Panc1 (cell line): ENCODE data around the gene CCDC50. TPM values are rescaled to one million over a fixed set of nuclear protein-coding genes. Genes with fewer than 3 reads are reported as not detected.

Source experiments
- ATAC-seq: fragments of 200-7000 bp; cut with Tn5 transposase; 2 replicates; pipeline ENCODE4 v1.9.1; 2020; ENCODE audit warnings: mild to moderate bottlenecking, moderate library complexity
- BruUV-seq: library from RNA; stranded (reverse); fragments of 400-500 nt; replicated peaks from 2 replicates; lab custom pipeline; 2021; lab: Mats Ljungman, UMichigan
- CTCF ChIA-PET: fragments of 300-600 bp; sonication (Branson Sonifier 250); formaldehyde crosslinking; loops from one replicate; lab custom pipeline; 2022; ENCODE audit warnings: antibody characterized with exemption; lab: Charles Lee
- POLR2A ChIA-PET: fragments of 300-600 bp; sonication (Branson Sonifier 250); formaldehyde crosslinking; loops from one replicate; lab custom pipeline; 2022; ENCODE audit warnings: antibody characterized with exemption; lab: Charles Lee
- DNase-seq: peaks from one replicate; pipeline ENCODE4 v3.0.0-alpha.2; 2010; ENCODE audit warnings: low read depth, low spot score
- H3K27ac ChIP-seq: 2 replicates; pipeline ENCODE4 v1.5.1; 2011; ENCODE audit warnings: mild to moderate bottlenecking, low read length, inconsistent platforms
- H3K27me3 ChIP-seq: fragments of 200-500 bp; sonication (Bioruptor generic); 2 replicates; pipeline ENCODE4 v1.6.0; 2014; ENCODE audit warnings: low read length, inconsistent platforms; ENCODE audit not compliant: control insufficient read depth, insufficient read depth
- H3K36me3 ChIP-seq: fragments of 200-500 bp; sonication (Bioruptor generic); 2 replicates; pipeline ENCODE4 v1.5.1; 2014; ENCODE audit warnings: inconsistent platforms, mild to moderate bottlenecking, low read length, moderate library complexity; ENCODE audit not compliant: control insufficient read depth, insufficient read depth
- H3K4me1 ChIP-seq: 2 replicates; pipeline ENCODE4 v1.5.1; 2011; ENCODE audit warnings: inconsistent platforms, mild to moderate bottlenecking, low read length, moderate library complexity; ENCODE audit not compliant: control insufficient read depth, insufficient read depth
- H3K4me3 ChIP-seq, 2 experiments: 2 replicates each; pipeline ENCODE4 v1.5.1; 2011 to 2012; ENCODE audit warnings: low read depth in 2 of 2, low read length in 2 of 2, mild to moderate bottlenecking in 2 of 2, inconsistent platforms in 1 of 2, moderate library complexity in 1 of 2
- H3K9me3 ChIP-seq: fragments of 200-500 bp; sonication (Bioruptor generic); 2 replicates; pipeline ENCODE4 v1.5.1; 2014; ENCODE audit warnings: low read depth, mild to moderate bottlenecking, inconsistent platforms, low read length, moderate library complexity; ENCODE audit not compliant: control insufficient read depth, insufficient read depth
- CTCF ChIP-seq: fragments of 450-650 bp; IDR thresholded peaks from 2 replicates; pipeline ENCODE4 v1.5.1; 2017; ENCODE audit warnings: mild to moderate bottlenecking
- POLR2AphosphoS5 ChIP-seq: IDR thresholded peaks from 2 replicates; pipeline ENCODE4 v1.6.1; 2012; ENCODE audit warnings: mild to moderate bottlenecking, low read depth, low read length, moderate library complexity
- REST ChIP-seq, 2 experiments: IDR thresholded peaks; 2 replicates each; pipeline ENCODE4 v1.6.1; 2011 to 2012; ENCODE audit warnings: low read depth in 2 of 2, control low read depth in 1 of 2, low read length in 1 of 2, mild to moderate bottlenecking in 1 of 2, moderate library complexity in 1 of 2; ENCODE audit not compliant: insufficient read depth in 1 of 2
- SIN3A ChIP-seq: IDR thresholded peaks from 2 replicates; pipeline ENCODE4 v1.6.1; 2012; ENCODE audit warnings: low read depth, mild to moderate bottlenecking, low read length, moderate library complexity, borderline replicate concordance; ENCODE audit not compliant: insufficient read depth
- TCF7L2 ChIP-seq: IDR thresholded peaks from 2 replicates; pipeline ENCODE4 v1.6.1; 2011; ENCODE audit warnings: mild to moderate bottlenecking, low read depth, low read length, inconsistent platforms
- in situ Hi-C: cut with HindIII; loops from 2 replicates; pipeline ENCODE4 v1.10.0; 2016; ENCODE audit warnings: low sequenced_read_pairs, low pct_unique_long_range_greater_than_20kb
- intact Hi-C: fragments of 100-400 bp; cut with micrococcal nuclease; formaldehyde crosslinking; loops from one replicate; pipeline ENCODE4 v1.10.0; 2022; ENCODE audit not compliant: unreplicated experiment
- total RNA-seq: library from RNA; stranded (reverse); gene quantifications from one replicate; pipeline ENCODE4 v1.2.1, GENCODE V29; 2021; ENCODE audit not compliant: unreplicated experiment

CCDC50 gene
- total RNA-seq, 1 experiment from 2014 or later = 89.3 TPM

- H3K4me1 ChIP-seq = no peaks in the 10 kb centered on the region
- H3K9me3 ChIP-seq = no peaks in the 10 kb centered on the region
- H3K4me3 ChIP-seq = no peak overlapping the region
- in situ Hi-C loops (no loop called here), intact Hi-C loops (no loop called here)
- POLR2A ChIA-PET = no interaction called here
- H3K27me3 ChIP-seq = no peaks in the 10 kb centered on the region
- no peak for TF ChIP-seq POLR2AphosphoS5
- no peak for TF ChIP-seq CTCF
- no peak for TF ChIP-seq TCF7L2
- TF ChIP-seq SIN3A = no peak
- TF ChIP-seq REST (IDR thresholded peaks at IDR 0.05; ENCODE audit: insufficient read depth in 1 of 2, low read depth in 2 of 2, low read length in 1 of 2) = no peak
- no peak overlapping the region for H3K27ac ChIP-seq
- DNase-seq (no peak), ATAC-seq (no peak)
- CTCF ChIA-PET = no interaction called here
- H3K36me3 ChIP-seq = no peaks in the 10 kb centered on the region; the same call in 1 of the 2 replicates
- no TSS peak for BruUV-seq
These were observed 48.3 kb upstream of the CCDC50 start for GRCh38 chr3:191280882-191281281.

- Histone ChIP-seq H3K9me3 (no peaks in the 10 kb centered on the region), H3K27me3 (no peaks in the 10 kb centered on the region), H3K27ac (no peak overlapping the region), H3K4me3 (no peak overlapping the region), H3K4me1 (no peaks in the 10 kb centered on the region), H3K36me3 (no peaks in the 10 kb centered on the region; the same call in 1 of the 2 replicates)
- no peak for ATAC-seq
- in situ Hi-C loops (no loop called here), intact Hi-C loops (no loop called here)
- DNase-seq = no peak
- ChIA-PET POLR2A (no interaction called here), CTCF (interaction anchor here (0.6 kb wide), 1 partner anchor 8 kb away, joined by 3 read pairs; no protein-coding TSS in a partner anchor)
- TF ChIP-seq CTCF (no peak), POLR2AphosphoS5 (no peak), SIN3A (no peak), TCF7L2 (no peak), REST (IDR thresholded peaks at IDR 0.05; ENCODE audit: insufficient read depth in 1 of 2, low read depth in 2 of 2, low read length in 1 of 2) (no peak)
- BruUV-seq = no TSS peak
These were observed 46.7 kb upstream of the CCDC50 start for GRCh38 chr3:191282251-191283185.
